ENCODE data around the gene AKR1B1. TPM values are rescaled to one million over a fixed set of nuclear protein-coding genes. Genes with fewer than 3 reads are reported as not detected.

Gene AKR1B1
- total RNA-seq, 1 experiment from 2014 or later = 139 TPM

DNA sequence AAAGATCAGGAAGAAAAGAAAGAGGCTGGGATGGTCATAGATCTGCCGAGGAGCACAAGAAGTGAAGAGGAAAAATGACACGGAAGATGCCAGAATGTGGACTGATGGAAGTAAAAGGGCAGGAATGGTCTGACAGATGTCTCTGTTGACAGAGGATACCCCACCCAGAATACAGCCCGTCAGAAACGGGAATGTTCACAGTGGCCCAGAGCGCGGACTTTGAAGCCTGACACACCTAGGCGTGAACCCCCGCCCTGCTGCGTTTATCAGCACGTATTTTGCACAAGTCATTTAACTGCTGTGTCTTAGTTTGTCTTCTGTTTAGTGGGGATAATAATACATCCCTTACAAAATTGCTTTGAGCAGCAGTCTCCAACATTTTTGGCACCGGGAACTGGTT is 27.1 kb downstream of the AKR1B1 start:
- CTCF ChIA-PET = interaction anchor here (0.5 to 2.3 kb wide), 24 partner anchors 11 to 361 kb away, joined by 3 to 62 read pairs (median 6); partner anchors contain the start of genes AKR1B1, AKR1B10, AKR1B15 and SLC35B4
- TF ChIP-seq, protein P1, sequence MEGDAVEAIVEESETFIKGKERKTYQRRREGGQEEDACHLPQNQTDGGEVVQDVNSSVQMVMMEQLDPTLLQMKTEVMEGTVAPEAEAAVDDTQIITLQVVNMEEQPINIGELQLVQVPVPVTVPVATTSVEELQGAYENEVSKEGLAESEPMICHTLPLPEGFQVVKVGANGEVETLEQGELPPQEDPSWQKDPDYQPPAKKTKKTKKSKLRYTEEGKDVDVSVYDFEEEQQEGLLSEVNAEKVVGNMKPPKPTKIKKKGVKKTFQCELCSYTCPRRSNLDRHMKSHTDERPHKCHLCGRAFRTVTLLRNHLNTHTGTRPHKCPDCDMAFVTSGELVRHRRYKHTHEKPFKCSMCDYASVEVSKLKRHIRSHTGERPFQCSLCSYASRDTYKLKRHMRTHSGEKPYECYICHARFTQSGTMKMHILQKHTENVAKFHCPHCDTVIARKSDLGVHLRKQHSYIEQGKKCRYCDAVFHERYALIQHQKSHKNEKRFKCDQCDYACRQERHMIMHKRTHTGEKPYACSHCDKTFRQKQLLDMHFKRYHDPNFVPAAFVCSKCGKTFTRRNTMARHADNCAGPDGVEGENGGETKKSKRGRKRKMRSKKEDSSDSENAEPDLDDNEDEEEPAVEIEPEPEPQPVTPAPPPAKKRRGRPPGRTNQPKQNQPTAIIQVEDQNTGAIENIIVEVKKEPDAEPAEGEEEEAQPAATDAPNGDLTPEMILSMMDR (IDR thresholded peaks at IDR 0.05; ENCODE audit: unreplicated experiment) = no peak
- peaks cover 12% of the 10 kb centered on the region for H3K4me1 Mint-ChIP-seq (ENCODE audit: low read depth, unreplicated experiment)
- BruUV-seq (replicated peaks) = TSS peak; percentile 38
- H3K4me3 Mint-ChIP-seq (ENCODE audit: low read depth, unreplicated experiment) = peak overlapping the region; percentile 72
- peaks cover 6% of the 10 kb centered on the region for H3K36me3 Mint-ChIP-seq (ENCODE audit: insufficient read depth, unreplicated experiment)
- H3K9me3 Mint-ChIP-seq (ENCODE audit: low read depth, unreplicated experiment) = no peaks in the 10 kb centered on the region
- no peak for DNase-seq
- H3K27ac Mint-ChIP-seq (ENCODE audit: unreplicated experiment) = peak overlapping the region; percentile 10
- H3K27me3 Mint-ChIP-seq (ENCODE audit: unreplicated experiment) = no peaks in the 10 kb centered on the region
- intact Hi-C loops (cut with micrococcal nuclease; ENCODE audit: unreplicated experiment) = loop anchor here (1.0 to 10.0 kb wide), 3 partner anchors 81 to 513 kb away; no protein-coding TSS in a partner anchor

DNA sequence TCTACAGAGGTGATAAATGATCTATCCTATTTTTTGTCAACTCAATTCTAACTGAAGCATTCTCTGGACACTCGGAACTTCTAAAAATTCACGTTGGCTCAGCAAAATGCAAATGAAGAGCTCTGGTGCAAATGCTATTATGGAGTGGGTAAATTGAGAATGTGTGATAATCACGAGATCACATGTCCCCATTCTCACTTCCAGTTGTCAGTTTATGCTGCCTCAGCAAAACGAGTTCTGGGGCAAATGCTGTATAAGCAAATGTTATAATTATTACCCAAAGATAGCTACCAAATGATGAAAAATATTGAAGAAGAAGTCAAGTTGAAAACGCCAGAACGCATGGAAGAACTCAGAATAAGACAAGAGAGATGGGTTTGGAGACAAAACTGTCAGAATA is 29.4 kb downstream of the AKR1B1 start:
- no peak overlapping the region for H3K27ac Mint-ChIP-seq (ENCODE audit: unreplicated experiment)
- no TSS peak for BruUV-seq (replicated peaks)
- peaks cover 6% of the 10 kb centered on the region for H3K36me3 Mint-ChIP-seq (ENCODE audit: insufficient read depth, unreplicated experiment)
- TF ChIP-seq, protein P1 (IDR thresholded peaks at IDR 0.05; ENCODE audit: unreplicated experiment) = no peak
- no peak for DNase-seq
- H3K4me3 Mint-ChIP-seq (ENCODE audit: low read depth, unreplicated experiment) = no peak overlapping the region
- H3K27me3 Mint-ChIP-seq (ENCODE audit: unreplicated experiment) = no peaks in the 10 kb centered on the region
- no peaks in the 10 kb centered on the region for H3K9me3 Mint-ChIP-seq (ENCODE audit: low read depth, unreplicated experiment)
- CTCF ChIA-PET = no interaction called here
- peaks cover 12% of the 10 kb centered on the region for H3K4me1 Mint-ChIP-seq (ENCODE audit: low read depth, unreplicated experiment)
- intact Hi-C loops (cut with micrococcal nuclease; ENCODE audit: unreplicated experiment) = loop anchor here (10.0 kb wide), 2 partner anchors 115 to 415 kb away; partner anchors contain the start of gene SLC35B4

DNA sequence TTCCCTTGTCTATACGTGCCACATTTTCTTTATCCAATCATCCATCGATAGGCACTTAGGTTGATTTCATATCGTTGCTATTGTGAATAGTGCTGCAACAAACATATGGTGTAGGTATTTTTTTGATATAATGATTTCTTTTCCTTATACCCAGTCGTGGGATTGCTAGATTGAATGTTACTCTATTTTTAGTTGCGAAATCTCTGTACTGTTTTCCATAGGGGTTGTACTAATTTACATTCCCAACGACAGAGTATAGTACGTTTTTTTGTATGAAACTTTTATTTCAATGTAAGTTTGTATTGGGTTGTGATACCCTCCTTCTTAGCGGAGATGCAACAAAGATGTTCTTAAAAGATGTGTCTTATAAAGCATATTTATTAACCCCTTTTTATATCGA is 30.0 kb downstream of the AKR1B1 start:
- no TSS peak for BruUV-seq (replicated peaks)
- no peak for DNase-seq
- intact Hi-C loops (cut with micrococcal nuclease; ENCODE audit: unreplicated experiment) = loop anchor here (10.0 kb wide), 2 partner anchors 114 to 414 kb away; partner anchors contain the start of gene SLC35B4
- H3K27me3 Mint-ChIP-seq (ENCODE audit: unreplicated experiment) = no peaks in the 10 kb centered on the region
- no peak overlapping the region for H3K4me3 Mint-ChIP-seq (ENCODE audit: low read depth, unreplicated experiment)
- no peak overlapping the region for H3K27ac Mint-ChIP-seq (ENCODE audit: unreplicated experiment)
- CTCF ChIA-PET = no interaction called here
- peaks cover 12% of the 10 kb centered on the region for H3K4me1 Mint-ChIP-seq (ENCODE audit: low read depth, unreplicated experiment)
- no peaks in the 10 kb centered on the region for H3K9me3 Mint-ChIP-seq (ENCODE audit: low read depth, unreplicated experiment)
- H3K36me3 Mint-ChIP-seq (ENCODE audit: insufficient read depth, unreplicated experiment) = peaks cover 6% of the 10 kb centered on the region
- TF ChIP-seq, protein P1 (IDR thresholded peaks at IDR 0.05; ENCODE audit: unreplicated experiment) = no peak

DNA sequence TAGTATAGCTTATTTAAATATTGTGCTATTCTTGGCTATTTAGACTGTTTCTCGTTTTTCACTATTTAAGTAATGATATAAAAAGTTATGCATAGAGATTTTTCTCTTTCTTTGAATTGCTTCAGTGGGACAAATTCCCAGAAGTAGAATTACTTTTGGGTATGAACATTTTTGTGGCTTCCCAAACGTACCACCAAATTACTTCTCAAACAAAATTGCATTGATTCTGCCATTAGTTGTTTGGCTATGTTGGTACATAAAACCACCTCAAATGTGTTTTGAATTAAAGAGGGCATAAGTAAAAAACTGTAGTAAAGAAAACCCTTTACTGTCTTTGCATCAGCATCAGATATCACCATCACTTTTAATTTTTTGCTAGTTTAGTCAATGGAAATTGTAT is 31.0 kb downstream of the AKR1B1 start:
- Mint-ChIP-seq H3K36me3 (ENCODE audit: insufficient read depth, unreplicated experiment) (peaks cover 6% of the 10 kb centered on the region), H3K9me3 (ENCODE audit: low read depth, unreplicated experiment) (no peaks in the 10 kb centered on the region), H3K27ac (ENCODE audit: unreplicated experiment) (no peak overlapping the region), H3K27me3 (ENCODE audit: unreplicated experiment) (no peaks in the 10 kb centered on the region), H3K4me1 (ENCODE audit: low read depth, unreplicated experiment) (peaks cover 5% of the 10 kb centered on the region), H3K4me3 (ENCODE audit: low read depth, unreplicated experiment) (no peak overlapping the region)
- BruUV-seq (replicated peaks) = no TSS peak
- TF ChIP-seq, protein P1 (IDR thresholded peaks at IDR 0.05; ENCODE audit: unreplicated experiment) = no peak
- CTCF ChIA-PET = no interaction called here
- DNase-seq = no peak
- intact Hi-C loops (cut with micrococcal nuclease; ENCODE audit: unreplicated experiment) = loop anchor here (10.0 kb wide), 2 partner anchors 113 to 413 kb away; partner anchors contain the start of gene SLC35B4

Measured in Calu3 (cell line).